Femur (tissue), 1 donor: ENCODE results near the gene FAT2.

ENCODE experiments used
- DNase-seq: peaks from one replicate; pipeline ENCODE4 v3.0.0-alpha.2; 2017

Gene FAT2

DNA sequence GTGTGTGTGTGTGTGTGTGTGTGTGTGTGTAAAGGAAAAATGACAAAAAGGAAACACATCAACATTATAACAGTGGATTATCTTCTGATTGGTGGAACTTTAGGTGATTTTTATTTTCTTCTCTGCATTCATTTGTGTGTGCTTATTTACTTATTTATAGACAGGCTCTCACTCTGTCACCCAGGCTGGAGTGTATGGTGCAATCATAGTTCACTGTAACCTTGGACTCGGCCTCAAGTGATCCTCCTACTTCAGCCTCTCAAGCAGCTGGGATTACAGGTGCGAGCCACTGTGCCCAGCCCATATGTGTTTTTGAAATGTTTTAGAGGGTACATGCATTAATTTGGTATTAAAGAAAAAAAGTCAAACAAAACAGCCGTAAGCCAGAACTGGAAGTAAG, 39.1 kb downstream of the FAT2 start:
- no peak for DNase-seq

DNA sequence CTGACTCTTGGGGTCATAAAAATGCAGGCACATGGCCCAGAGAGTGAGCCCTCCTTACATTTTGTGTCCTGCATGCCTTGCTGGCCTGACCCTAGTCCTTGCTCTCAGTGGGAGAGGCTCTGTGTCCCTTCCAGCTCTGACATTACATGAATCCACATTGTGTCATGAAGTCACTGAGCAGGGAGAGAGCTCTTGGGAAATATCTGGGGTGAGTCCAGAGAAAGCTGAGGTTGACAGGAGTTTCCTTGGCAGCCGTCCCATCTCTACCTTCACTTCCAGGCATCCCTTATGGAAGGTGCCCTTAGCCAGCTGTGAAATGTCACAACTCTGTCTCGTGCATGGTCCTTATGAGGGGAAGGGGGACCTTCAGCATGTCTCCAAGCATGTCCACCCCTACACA, 41.0 kb downstream of the FAT2 start:
- DNase-seq: no peak

DNA sequence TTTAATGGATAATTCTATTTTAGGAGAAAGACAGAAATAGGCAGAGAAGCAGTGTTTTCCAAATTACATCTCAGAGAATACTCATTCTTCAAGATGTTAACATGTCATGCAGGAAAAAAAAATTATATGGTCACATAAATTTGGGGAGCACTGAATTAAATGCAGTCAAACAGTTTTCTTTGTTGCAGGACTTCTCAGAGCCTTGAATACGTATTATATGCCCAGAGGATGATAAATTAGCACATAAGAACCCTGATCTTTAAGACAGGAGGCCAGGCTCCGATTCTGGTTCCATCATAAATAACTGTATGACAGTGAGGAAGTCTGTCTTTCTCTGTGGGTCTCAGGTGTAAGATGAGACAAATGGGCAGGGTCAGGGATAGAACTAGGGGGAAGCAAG, 41.4 kb downstream of the FAT2 start:
- no peak for DNase-seq

DNA sequence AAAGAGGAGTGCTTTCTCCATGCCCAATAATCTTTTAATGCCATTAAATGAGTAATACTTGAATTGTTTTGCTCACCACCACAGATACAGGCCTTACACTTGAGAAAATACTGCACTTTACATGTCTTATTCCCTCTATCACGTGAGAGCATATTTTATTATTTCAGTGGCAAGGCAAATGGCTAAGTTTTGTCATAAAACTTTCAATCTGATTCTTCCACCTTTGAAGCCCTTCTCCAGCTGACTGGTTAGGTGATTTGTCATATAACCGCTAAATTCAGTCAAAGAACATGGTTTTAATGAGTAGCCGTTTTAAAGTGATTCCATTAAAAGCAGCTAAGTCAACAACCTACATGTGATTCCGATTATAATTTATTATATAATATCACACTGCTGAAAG, 43.8 kb downstream of the FAT2 start:
- no peak for DNase-seq

DNA sequence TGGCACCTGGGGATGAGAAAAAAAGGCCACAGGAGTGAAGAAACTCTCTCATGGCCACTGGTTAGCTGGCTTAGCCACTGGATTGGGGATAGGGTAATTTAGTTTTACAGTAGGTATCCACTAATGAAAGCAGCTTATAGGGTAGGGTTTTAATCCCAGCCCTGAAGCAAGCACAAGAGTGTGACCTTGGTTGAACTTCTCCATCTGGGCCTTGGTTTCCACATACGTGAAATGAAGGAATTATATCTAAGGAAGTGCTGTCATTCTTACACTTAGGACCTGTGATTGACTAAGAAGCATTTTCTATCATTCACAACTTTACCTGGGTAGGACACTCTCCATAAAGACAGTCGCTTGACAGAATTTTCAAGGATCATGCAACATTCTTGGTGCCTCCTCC, 49.6 kb downstream of the FAT2 start:
- no peak for DNase-seq
